Naive B cell (primary cell): ENCODE data around the gene LEKR1. TPM values are rescaled to one million over a fixed set of nuclear protein-coding genes. Genes with fewer than 3 reads are reported as not detected.
"Not testable (repeated sequence)": the region's sequence is repeated elsewhere in the genome, so short reads cannot be mapped to it uniquely, and the experiment has no call there.

Experiments
- ATAC-seq, 2 donors: fragments of 150-1000 bp; cut with Tn5 transposase; 2 replicates each; pipeline ENCODE4 v1.10.0; 2021; ENCODE audit warnings: low read depth in 2 of 2, mild to moderate bottlenecking in 2 of 2, moderate library complexity in 2 of 2
- DNase-seq: peaks from one replicate; pipeline ENCODE4 v3.0.0; 2022
- H3K27ac Mint-ChIP-seq, 6 donors: one replicate each; pipeline ENCODE4 v1.8.0; 2020 to 2022; ENCODE audit warnings: mild to moderate bottlenecking in 6 of 6, mixed read lengths in 6 of 6, moderate library complexity in 5 of 6, inconsistent platforms in 2 of 6
- H3K27me3 Mint-ChIP-seq, 3 donors: one replicate each; pipeline ENCODE4 v1.8.0; 2021 to 2022; ENCODE audit warnings: mixed read lengths in 3 of 3, mild to moderate bottlenecking in 1 of 3
- H3K36me3 Mint-ChIP-seq, 2 donors: one replicate each; pipeline ENCODE4 v1.8.0; 2020 to 2022; ENCODE audit warnings: mixed read lengths in 2 of 2, inconsistent platforms in 1 of 2, mild to moderate bottlenecking in 1 of 2
- H3K4me1 Mint-ChIP-seq, 3 donors: one replicate each; pipeline ENCODE4 v1.8.0; 2020 to 2022; ENCODE audit warnings: mixed read lengths in 3 of 3, inconsistent platforms in 1 of 3, mild to moderate bottlenecking in 1 of 3, moderate library complexity in 1 of 3
- H3K4me3 Mint-ChIP-seq, 8 donors: one replicate each; pipeline ENCODE4 v1.8.0; 2020 to 2022; ENCODE audit warnings: mild to moderate bottlenecking in 8 of 8, mixed read lengths in 8 of 8, moderate library complexity in 8 of 8, inconsistent platforms in 2 of 8
- H3K9me3 Mint-ChIP-seq, 7 donors: one replicate each; pipeline ENCODE4 v1.8.0; 2020 to 2022; ENCODE audit warnings: mixed read lengths in 7 of 7, mild to moderate bottlenecking in 5 of 7, inconsistent platforms in 2 of 7, moderate library complexity in 1 of 7
- polyA plus RNA-seq, 6 donors: library from polyadenylated mRNA; unstranded; fragments of 300-500 nt; fragmentation: Illumina TruSeq; gene quantifications; one replicate each; pipeline ENCODE4 v1.2.3, GENCODE V29; 2021; ENCODE audit warnings: low read depth in 6 of 6

LEKR1 gene
- polyA plus RNA-seq, 6 donors from 2014 or later: 1.9 to 12.3 (median 4.8) TPM; not detected in 1

GRCh38 chr3:156816091-156816793 is 9.9 kb upstream of the LEKR1 start:
- ATAC-seq (peak; percentile 23 to 35), DNase-seq (peak; percentile 67)
- H3K4me3 Mint-ChIP-seq: peak overlapping the region; percentile 87 to 99 (median 98)
- H3K27ac Mint-ChIP-seq: peak overlapping the region; percentile 94 to 99 (median 97)
- no peaks in the 10 kb centered on the region for H3K9me3 Mint-ChIP-seq
- H3K4me1 Mint-ChIP-seq: peaks cover 18 to 42% (median 23%) of the 10 kb centered on the region in 3 donors
- H3K36me3 Mint-ChIP-seq: no peaks in the 10 kb centered on the region
- no peaks in the 10 kb centered on the region for H3K27me3 Mint-ChIP-seq

- DNase-seq (peak; percentile 92), ATAC-seq (peak; percentile 84 to 86)
- Mint-ChIP-seq H3K36me3 (no peaks in the 10 kb centered on the region), H3K27me3 (no peaks in the 10 kb centered on the region), H3K4me3 (peak overlapping the region; percentile 87 to 99 (median 98)), H3K27ac (peak overlapping the region; percentile 94 to 99 (median 98)), H3K9me3 (no peaks in the 10 kb centered on the region), H3K4me1 (peaks cover 18 to 42% (median 23%) of the 10 kb centered on the region in 3 donors)
These were observed 9.1 kb upstream of the LEKR1 start for GRCh38 chr3:156816794-156817645.

- Mint-ChIP-seq H3K36me3 (no peaks in the 10 kb centered on the region), H3K4me3 (peak overlapping the region; percentile 87 to 99 (median 98)), H3K9me3 (no peaks in the 10 kb centered on the region), H3K27ac (peak overlapping the region; percentile 94 to 99 (median 98)), H3K27me3 (no peaks in the 10 kb centered on the region), H3K4me1 (peaks cover 18 to 37% (median 23%) of the 10 kb centered on the region in 3 donors)
- peak in 1 of 2 donors; percentile 4 for ATAC-seq
- DNase-seq: no peak
These were observed 8.4 kb upstream of the LEKR1 start for GRCh38 chr3:156817646-156818272.

- Mint-ChIP-seq H3K4me1 (peaks cover 18 to 32% (median 19%) of the 10 kb centered on the region in 3 donors), H3K36me3 (no peaks in the 10 kb centered on the region), H3K4me3 (peak overlapping the region; percentile 85 to 99 (median 96)), H3K9me3 (no peaks in the 10 kb centered on the region), H3K27me3 (no peaks in the 10 kb centered on the region), H3K27ac (peak overlapping the region; percentile 94 to 99 (median 98))
- no peak for DNase-seq
- no peak for ATAC-seq
These were observed 7.9 kb upstream of the LEKR1 start for GRCh38 chr3:156818273-156818651.

GRCh38 chr3:156818890-156819289 is 7.3 kb upstream of the LEKR1 start:
- H3K4me1 Mint-ChIP-seq: peaks cover 15 to 29% (median 18%) of the 10 kb centered on the region in 3 donors
- H3K27ac Mint-ChIP-seq: no peak overlapping the region
- H3K36me3 Mint-ChIP-seq: no peaks in the 10 kb centered on the region
- no peaks in the 10 kb centered on the region for H3K27me3 Mint-ChIP-seq
- no peaks in the 10 kb centered on the region for H3K9me3 Mint-ChIP-seq
- peak overlapping the region in 1 of 8 donors; percentile 71 for H3K4me3 Mint-ChIP-seq
- DNase-seq (no peak), ATAC-seq (no peak)

GRCh38 chr3:156819842-156820691 is 6.1 kb upstream of the LEKR1 start:
- no peak for ATAC-seq
- no peaks in the 10 kb centered on the region for H3K27me3 Mint-ChIP-seq
- H3K36me3 Mint-ChIP-seq: no peaks in the 10 kb centered on the region
- peak overlapping the region in 1 of 8 donors; percentile 6 for H3K4me3 Mint-ChIP-seq
- peaks cover 15 to 24% (median 18%) of the 10 kb centered on the region in 3 donors for H3K4me1 Mint-ChIP-seq
- no peaks in the 10 kb centered on the region for H3K9me3 Mint-ChIP-seq
- H3K27ac Mint-ChIP-seq: peak overlapping the region in 1 of 6 donors; percentile 6
- no peak for DNase-seq

- ATAC-seq: no peak
- Mint-ChIP-seq H3K27ac (no peak overlapping the region), H3K27me3 (no peaks in the 10 kb centered on the region), H3K4me3 (peak overlapping the region in 1 of 8 donors; percentile 14), H3K36me3 (no peaks in the 10 kb centered on the region), H3K9me3 (no peaks in the 10 kb centered on the region), H3K4me1 (peaks cover 16 to 24% (median 20%) of the 10 kb centered on the region in 3 donors)
- DNase-seq: no peak
These were observed 5.5 kb upstream of the LEKR1 start for GRCh38 chr3:156820692-156821080.

GRCh38 chr3:156822626-156823260 is 3.4 kb upstream of the LEKR1 start:
- H3K36me3 Mint-ChIP-seq, H3K9me3 Mint-ChIP-seq, ATAC-seq, H3K27me3 Mint-ChIP-seq, DNase-seq: not testable (repeated sequence)
- H3K4me1 Mint-ChIP-seq: peaks cover 24 to 29% (median 25%) of the 10 kb centered on the region in 3 donors
- H3K27ac Mint-ChIP-seq: peak overlapping the region in 1 of 6 donors; percentile 59
- peak overlapping the region in 1 of 8 donors; percentile 79 for H3K4me3 Mint-ChIP-seq

- peak overlapping the region; percentile 91 to 99 (median 96) for H3K4me3 Mint-ChIP-seq
- no peak for DNase-seq
- ATAC-seq: peak; percentile 56 to 60
- H3K9me3 Mint-ChIP-seq: no peaks in the 10 kb centered on the region
- peaks cover 0 to 5% of the 10 kb centered on the region in 2 donors for H3K36me3 Mint-ChIP-seq
- H3K27me3 Mint-ChIP-seq: no peaks in the 10 kb centered on the region
- peak overlapping the region; percentile 99 to 100 (median 99) for H3K27ac Mint-ChIP-seq
- peaks cover 16 to 24% (median 19%) of the 10 kb centered on the region in 3 donors for H3K4me1 Mint-ChIP-seq
These were observed 384 bp upstream of the LEKR1 start for GRCh38 chr3:156825795-156826143.

GRCh38 chr3:156826896-156827882 is 1.0 kb downstream of the LEKR1 start:
- Mint-ChIP-seq H3K9me3 (no peaks in the 10 kb centered on the region), H3K4me1 (peaks cover 16 to 24% (median 19%) of the 10 kb centered on the region in 3 donors), H3K27ac (peak overlapping the region; percentile 99 to 100 (median 99)), H3K27me3 (no peaks in the 10 kb centered on the region), H3K4me3 (peak overlapping the region; percentile 91 to 99 (median 96)), H3K36me3 (peaks cover 0 to 9% of the 10 kb centered on the region in 2 donors)
- DNase-seq (peak; percentile 54), ATAC-seq (peak in 1 of 2 donors; percentile 7)

GRCh38 chr3:156831006-156831405 is 4.9 kb downstream of the LEKR1 start:
- no peaks in the 10 kb centered on the region for H3K27me3 Mint-ChIP-seq
- ATAC-seq (no peak), DNase-seq (no peak)
- peak overlapping the region in 1 of 8 donors; percentile 78 for H3K4me3 Mint-ChIP-seq
- H3K4me1 Mint-ChIP-seq: peaks cover 10 to 18% (median 11%) of the 10 kb centered on the region in 3 donors
- H3K36me3 Mint-ChIP-seq: peaks cover 0 to 9% of the 10 kb centered on the region in 2 donors
- peak overlapping the region in 1 of 6 donors; percentile 74 for H3K27ac Mint-ChIP-seq
- H3K9me3 Mint-ChIP-seq: no peaks in the 10 kb centered on the region
